ENCODE measurements around the gene LGALSL. TPM values are rescaled to one million over a fixed set of nuclear protein-coding genes. Genes with fewer than 3 reads are reported as not detected.

LGALSL gene
- total RNA-seq, 1 donor from 2014 or later, result 21.7 TPM

GRCh38 chr2:64492272-64492671, 38.3 kb downstream of the LGALSL start:
- DNase-seq (ENCODE audit: low spot score), result no peak

- DNase-seq (ENCODE audit: low spot score), result no peak
Measured at GRCh38 chr2:64492821-64493220, 38.9 kb downstream of the LGALSL start.

DNA sequence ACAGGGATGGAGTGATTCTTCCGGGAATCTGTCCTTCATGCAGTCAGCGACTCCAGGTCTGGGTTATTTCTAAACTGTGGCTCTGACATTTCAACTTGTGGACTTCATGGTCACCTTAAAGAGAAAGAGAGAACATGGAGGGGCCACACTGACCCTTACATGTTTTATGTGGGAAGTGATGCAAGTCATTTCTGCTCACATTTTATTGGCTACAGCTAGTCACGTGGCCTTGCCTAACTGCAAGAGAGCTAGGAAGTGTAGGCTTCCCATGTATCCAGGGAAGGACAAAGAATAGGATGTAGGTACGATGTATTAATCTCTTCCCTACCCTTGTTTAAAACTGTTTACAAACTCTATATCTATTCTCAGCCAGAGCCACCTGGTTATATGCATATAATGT, 39.8 kb downstream of the LGALSL start:
- no peak for DNase-seq (ENCODE audit: low spot score)

DNA sequence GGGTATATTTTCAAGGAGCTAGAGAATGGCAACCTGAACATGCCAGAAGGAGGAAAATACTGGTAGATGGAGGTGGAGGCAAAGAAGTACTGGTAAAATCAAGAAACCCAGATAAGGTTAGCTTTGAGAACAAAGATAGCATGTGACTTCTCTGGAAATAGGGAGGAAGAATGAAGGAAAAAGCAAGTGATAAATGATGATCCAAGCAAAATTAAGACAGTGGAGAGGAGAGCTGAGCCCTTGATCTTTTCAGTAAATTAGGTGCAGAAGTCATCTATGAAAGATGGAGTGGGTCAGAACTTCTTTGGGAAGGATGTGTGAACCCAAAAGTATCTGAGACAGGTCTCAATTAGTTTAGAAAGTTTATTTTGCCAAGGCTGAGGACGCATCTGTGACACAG, 44.5 kb downstream of the LGALSL start:
- DNase-seq (ENCODE audit: low spot score), result no peak

DNA sequence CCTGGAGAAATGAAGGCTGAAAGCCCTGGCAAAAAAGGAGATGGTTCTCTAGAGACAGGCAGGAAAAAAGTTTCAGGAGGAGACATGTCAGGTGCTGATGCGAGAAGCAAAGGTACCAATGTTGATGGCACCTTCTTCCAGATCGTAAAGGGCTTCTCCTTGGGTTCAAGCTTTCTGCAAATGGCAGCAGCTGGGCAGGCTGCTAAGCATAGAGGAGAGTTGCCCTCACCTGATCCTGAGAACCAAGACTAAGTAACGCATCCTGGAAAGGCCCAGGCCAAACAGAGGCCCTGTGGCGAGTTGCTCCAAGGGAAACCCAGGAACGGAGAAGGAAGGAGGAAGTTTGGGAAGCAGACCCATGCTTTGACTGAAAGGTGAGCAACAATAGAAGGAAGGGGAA, 46.6 kb downstream of the LGALSL start:
- no peak for DNase-seq (ENCODE audit: low spot score)

DNA sequence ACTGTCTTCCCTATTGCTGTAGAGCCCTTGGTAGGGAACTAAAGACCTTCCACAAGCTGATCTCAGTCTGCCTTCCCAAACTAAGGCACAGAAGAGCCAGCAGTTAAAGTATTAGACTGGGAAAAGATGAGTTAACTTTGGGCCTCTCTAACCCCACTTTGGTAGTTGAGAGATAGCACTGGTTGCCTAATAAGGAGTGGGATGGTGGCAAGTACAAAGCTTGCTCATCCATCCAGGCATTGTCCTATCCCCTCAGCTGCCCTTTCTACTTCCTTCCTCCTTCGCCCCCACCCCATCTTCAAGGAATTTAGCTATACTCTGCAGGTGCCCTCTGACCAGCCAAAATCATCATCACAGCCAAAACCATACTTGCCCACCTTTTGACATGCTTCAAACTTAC, 48.0 kb downstream of the LGALSL start:
- DNase-seq (ENCODE audit: low spot score), result no peak

DNA sequence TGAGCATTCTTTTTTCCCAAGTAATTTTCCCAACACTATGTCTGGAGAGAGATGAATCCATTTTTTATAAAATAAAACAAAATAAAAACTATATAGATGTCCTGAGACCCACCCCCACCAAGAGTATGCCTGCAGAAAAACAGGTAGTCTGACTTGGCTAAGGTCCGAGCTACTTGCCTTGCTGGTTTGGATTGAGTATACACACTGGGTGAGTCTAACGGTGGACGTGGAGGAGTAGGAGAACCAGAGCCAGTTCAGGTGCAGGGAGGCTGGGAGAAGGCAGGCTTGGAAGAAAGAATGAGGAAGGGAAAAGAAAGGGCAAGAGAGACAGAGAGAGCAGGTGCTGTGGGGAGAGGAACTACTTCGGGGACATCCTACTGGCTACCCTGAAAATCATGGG, 48.9 kb downstream of the LGALSL start:
- no peak for DNase-seq (ENCODE audit: low spot score)

- DNase-seq (ENCODE audit: low spot score), result no peak
Measured at GRCh38 chr2:64504774-64505720, 51.1 kb downstream of the LGALSL start.

- no peak for DNase-seq (ENCODE audit: low spot score)
Measured at GRCh38 chr2:64506686-64507085, 52.7 kb downstream of the LGALSL start.

Other genes with a start within 250 kb of the LGALSL start
- gene AFTPH, start 70.2 kb downstream of the LGALSL start, total RNA-seq, result 22.2 TPM
- 19.7 TPM for gene SERTAD2, start 199.8 kb downstream of the LGALSL start, total RNA-seq